ENCODE data around the gene OR5AR1.

DNA sequence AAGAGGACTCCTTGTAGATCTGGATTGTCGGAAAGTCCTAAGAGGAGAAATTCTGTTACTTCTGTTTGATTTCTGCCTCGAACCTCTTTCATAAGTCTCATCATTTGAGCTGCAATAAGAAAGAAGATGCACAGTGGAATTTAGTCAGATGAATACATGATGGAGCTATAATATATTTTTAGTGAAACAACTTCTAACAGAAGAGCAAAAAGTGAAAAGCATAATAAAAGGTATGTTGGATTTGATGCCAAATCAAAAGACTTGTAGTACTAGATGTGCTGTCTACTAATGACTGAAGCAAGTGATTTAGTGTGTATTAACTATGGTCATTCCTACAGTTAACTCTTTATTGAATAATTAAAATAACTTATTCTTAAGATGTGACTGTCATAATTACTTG, 21.1 kb upstream of the OR5AR1 start, which contains the start of gene OR5AP2:
- TF ChIP-seq CTCF (tag by site-specific recombination; IDR thresholded peaks at IDR 0.05) (no peak), ZSCAN5A (tag by site-specific recombination; IDR thresholded peaks at IDR 0.05) (no peak), ZNF391 (tag by site-specific recombination; IDR thresholded peaks at IDR 0.05; ENCODE audit: borderline replicate concordance, low read depth) (no peak), ZFP41 (tag by site-specific recombination; IDR thresholded peaks at IDR 0.05; ENCODE audit: borderline replicate concordance) (no peak), ZNF670 (tag by site-specific recombination; IDR thresholded peaks at IDR 0.05; ENCODE audit: low read depth) (no peak), ZNF174 (tag by site-specific recombination; IDR thresholded peaks at IDR 0.05) (no peak), ELK4 (IDR thresholded peaks at IDR 0.05; ENCODE audit: borderline replicate concordance, low read depth, low read length) (no peak), ZNF362 (tag by site-specific recombination; IDR thresholded peaks at IDR 0.05) (no peak), SP3 (tag by site-specific recombination; IDR thresholded peaks at IDR 0.05) (no peak)
- TF ChIP-seq, protein P1, sequence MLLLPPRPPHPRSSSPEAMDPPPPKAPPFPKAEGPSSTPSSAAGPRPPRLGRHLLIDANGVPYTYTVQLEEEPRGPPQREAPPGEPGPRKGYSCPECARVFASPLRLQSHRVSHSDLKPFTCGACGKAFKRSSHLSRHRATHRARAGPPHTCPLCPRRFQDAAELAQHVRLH (tag by site-specific recombination; IDR thresholded peaks at IDR 0.05) = no peak
- TF ChIP-seq, protein P2, sequence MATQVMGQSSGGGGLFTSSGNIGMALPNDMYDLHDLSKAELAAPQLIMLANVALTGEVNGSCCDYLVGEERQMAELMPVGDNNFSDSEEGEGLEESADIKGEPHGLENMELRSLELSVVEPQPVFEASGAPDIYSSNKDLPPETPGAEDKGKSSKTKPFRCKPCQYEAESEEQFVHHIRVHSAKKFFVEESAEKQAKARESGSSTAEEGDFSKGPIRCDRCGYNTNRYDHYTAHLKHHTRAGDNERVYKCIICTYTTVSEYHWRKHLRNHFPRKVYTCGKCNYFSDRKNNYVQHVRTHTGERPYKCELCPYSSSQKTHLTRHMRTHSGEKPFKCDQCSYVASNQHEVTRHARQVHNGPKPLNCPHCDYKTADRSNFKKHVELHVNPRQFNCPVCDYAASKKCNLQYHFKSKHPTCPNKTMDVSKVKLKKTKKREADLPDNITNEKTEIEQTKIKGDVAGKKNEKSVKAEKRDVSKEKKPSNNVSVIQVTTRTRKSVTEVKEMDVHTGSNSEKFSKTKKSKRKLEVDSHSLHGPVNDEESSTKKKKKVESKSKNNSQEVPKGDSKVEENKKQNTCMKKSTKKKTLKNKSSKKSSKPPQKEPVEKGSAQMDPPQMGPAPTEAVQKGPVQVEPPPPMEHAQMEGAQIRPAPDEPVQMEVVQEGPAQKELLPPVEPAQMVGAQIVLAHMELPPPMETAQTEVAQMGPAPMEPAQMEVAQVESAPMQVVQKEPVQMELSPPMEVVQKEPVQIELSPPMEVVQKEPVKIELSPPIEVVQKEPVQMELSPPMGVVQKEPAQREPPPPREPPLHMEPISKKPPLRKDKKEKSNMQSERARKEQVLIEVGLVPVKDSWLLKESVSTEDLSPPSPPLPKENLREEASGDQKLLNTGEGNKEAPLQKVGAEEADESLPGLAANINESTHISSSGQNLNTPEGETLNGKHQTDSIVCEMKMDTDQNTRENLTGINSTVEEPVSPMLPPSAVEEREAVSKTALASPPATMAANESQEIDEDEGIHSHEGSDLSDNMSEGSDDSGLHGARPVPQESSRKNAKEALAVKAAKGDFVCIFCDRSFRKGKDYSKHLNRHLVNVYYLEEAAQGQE (tag by site-specific recombination; IDR thresholded peaks at IDR 0.05) = no peak

Measured in HEK293 (cell line).